Erythroblast (primary cell): Measurements from ENCODE around the gene WNK1.

Experiments used
- GATA1 ChIP-seq: IDR thresholded peaks from 2 replicates; pipeline ENCODE4 v1.6.1; 2011; ENCODE audit warnings: low read depth, mild to moderate bottlenecking, control low read depth, low read length, moderate library complexity
- POLR2A ChIP-seq: IDR thresholded peaks from 2 replicates; pipeline ENCODE4 v1.6.1; 2011; ENCODE audit warnings: mild to moderate bottlenecking, low read length

- TF ChIP-seq POLR2A (no peak), GATA1 (no peak)
These were observed 163.9 kb downstream of the WNK1 start for GRCh38 chr12:916240-916639.
